IMR-90 (cell line): ENCODE results near the gene ERMAP. TPM values are rescaled to one million over a fixed set of nuclear protein-coding genes. Genes with fewer than 3 reads are reported as not detected.

Source experiments
- ATAC-seq: fragments of 200-7000 bp; cut with Tn5 transposase; 2 replicates; pipeline ENCODE4 v1.9.1; 2020; ENCODE audit warnings: low read depth, mild to moderate bottlenecking, moderate library complexity
- BruUV-seq: library from RNA; stranded (reverse); fragments of 400-500 nt; replicated peaks from 2 replicates; lab custom pipeline; 2021; lab: Mats Ljungman, UMichigan
- CTCF ChIA-PET: fragments of 300-600 bp; formaldehyde crosslinking; extraction: SDS; loops from one replicate; lab custom pipeline; 2021; ENCODE audit warnings: antibody characterized with exemption; lab: Yijun Ruan, JAX
- POLR2A ChIA-PET: fragments of 300-600 bp; sonication (Branson Sonifier 250); formaldehyde crosslinking; loops from one replicate; lab custom pipeline; 2022; ENCODE audit warnings: antibody characterized with exemption; ENCODE audit not compliant: unreplicated experiment; lab: Charles Lee
- DNase-seq: peaks from one replicate; pipeline ENCODE4 v3.0.0; 2013
- H2AFZ ChIP-seq: replicated peaks from 2 replicates; pipeline ENCODE3; 2013; ENCODE audit warnings: low read length, mild to moderate bottlenecking; ENCODE audit not compliant: poor library complexity
- H2AK5ac ChIP-seq: 2 replicates; pipeline ENCODE4 v1.6.1; 2013; ENCODE audit warnings: low read depth, low read length, inconsistent platforms
- H2AK9ac ChIP-seq: replicated peaks from 2 replicates; pipeline ENCODE3; 2013; ENCODE audit warnings: mild to moderate bottlenecking, low read depth, low read length, moderate library complexity; ENCODE audit not compliant: poor library complexity
- H2BK120ac ChIP-seq: 2 replicates; pipeline ENCODE4 v1.6.1; 2013; ENCODE audit warnings: low read depth, low read length, inconsistent platforms
- H2BK15ac ChIP-seq: 3 replicates; pipeline ENCODE4 v1.6.1; 2013; ENCODE audit warnings: low read depth, low read length, inconsistent platforms
- H2BK20ac ChIP-seq: 2 replicates; pipeline ENCODE4 v1.6.1; 2013; ENCODE audit warnings: low read depth, mild to moderate bottlenecking, inconsistent platforms, low read length, moderate library complexity
- H2BK5ac ChIP-seq: 2 replicates; pipeline ENCODE4 v1.6.1; 2013; ENCODE audit warnings: mild to moderate bottlenecking, low read depth, low read length, inconsistent platforms; ENCODE audit not compliant: poor library complexity, severe bottlenecking
- H3K14ac ChIP-seq: replicated peaks from 2 replicates; pipeline ENCODE4 v1.6.1; 2013; ENCODE audit warnings: low read depth, low read length, inconsistent platforms
- H3K18ac ChIP-seq: 2 replicates; pipeline ENCODE4 v1.6.1; 2013; ENCODE audit warnings: low read depth, low read length, control low read depth
- H3K23ac ChIP-seq: 2 replicates; pipeline ENCODE4 v1.6.1; 2013; ENCODE audit warnings: low read depth, low read length, inconsistent platforms
- H3K27ac ChIP-seq: 2 replicates; pipeline ENCODE4 v1.5.1; 2013; ENCODE audit warnings: mild to moderate bottlenecking, control low read depth, low read length; ENCODE audit not compliant: insufficient read depth
- H3K27me3 ChIP-seq: 2 replicates; pipeline ENCODE4 v1.6.1; 2013; ENCODE audit warnings: low read length; ENCODE audit not compliant: control insufficient read depth, insufficient read depth
- H3K36me3 ChIP-seq: 2 replicates; pipeline ENCODE4 v1.6.1; 2013; ENCODE audit warnings: low read length, mixed read lengths; ENCODE audit not compliant: control insufficient read depth, insufficient read depth
- H3K4ac ChIP-seq: 2 replicates; pipeline ENCODE4 v1.6.1; 2013; ENCODE audit warnings: low read depth, low read length, inconsistent platforms
- H3K4me1 ChIP-seq: 2 replicates; pipeline ENCODE4 v1.6.1; 2013; ENCODE audit warnings: low read length, mixed read lengths; ENCODE audit not compliant: control insufficient read depth, insufficient read depth
- H3K4me2 ChIP-seq: 2 replicates; pipeline ENCODE4 v1.6.1; 2013; ENCODE audit warnings: low read depth, mild to moderate bottlenecking, control low read depth, low read length, moderate library complexity
- H3K4me3 ChIP-seq: 2 replicates; pipeline ENCODE4 v1.5.1; 2013; ENCODE audit warnings: low read depth, mild to moderate bottlenecking, control low read depth, low read length, moderate library complexity; ENCODE audit not compliant: insufficient read depth
- H3K56ac ChIP-seq: 2 replicates; pipeline ENCODE4 v1.6.1; 2013; ENCODE audit warnings: low read length, inconsistent platforms; ENCODE audit not compliant: insufficient read depth; ENCODE audit errors: extremely low read depth
- H3K79me1 ChIP-seq, 2 experiments: 2 replicates each; pipeline ENCODE4 v1.6.1; 2013; ENCODE audit warnings: low read length in 2 of 2, inconsistent platforms in 1 of 2, low read depth in 1 of 2
- H3K9ac ChIP-seq: 2 replicates; pipeline ENCODE4 v1.6.1; 2013; ENCODE audit warnings: low read depth, low read length, control low read depth
- H3K9me1 ChIP-seq: 2 replicates; pipeline ENCODE4 v1.6.1; 2013; ENCODE audit warnings: low read length, inconsistent platforms; ENCODE audit not compliant: insufficient read depth
- H3K9me3 ChIP-seq: 2 replicates; pipeline ENCODE4 v1.6.1; 2013; ENCODE audit warnings: low read length; ENCODE audit not compliant: control insufficient read depth, insufficient read depth
- H4K20me1 ChIP-seq: 2 replicates; pipeline ENCODE4 v1.6.1; 2013; ENCODE audit warnings: low read length, inconsistent platforms; ENCODE audit not compliant: insufficient read depth
- H4K5ac ChIP-seq: 2 replicates; pipeline ENCODE4 v1.6.1; 2013; ENCODE audit warnings: mild to moderate bottlenecking, low read depth, low read length, control low read depth
- H4K8ac ChIP-seq, 2 experiments: 2 replicates each; pipeline ENCODE4 v1.6.1; 2013; ENCODE audit warnings: low read depth in 2 of 2, low read length in 2 of 2, control low read depth in 1 of 2, inconsistent platforms in 1 of 2
- H4K91ac ChIP-seq: 2 replicates; pipeline ENCODE4 v1.6.1; 2013; ENCODE audit warnings: low read depth, low read length, inconsistent platforms; ENCODE audit not compliant: insufficient read depth
- BHLHE40 ChIP-seq: fragments of 150-350 bp; IDR thresholded peaks from 2 replicates; pipeline ENCODE4 v1.6.1; 2016; ENCODE audit warnings: mild to moderate bottlenecking, low read depth, low read length
- CEBPB ChIP-seq: IDR thresholded peaks from 2 replicates; pipeline ENCODE4 v1.6.1; 2012; ENCODE audit warnings: low read depth, low read length, improper control_type of control experiment
- CHD1 ChIP-seq: IDR thresholded peaks from 2 replicates; pipeline ENCODE4 v1.6.1; 2012; ENCODE audit warnings: low read depth, low read length, improper control_type of control experiment
- FOS ChIP-seq: fragments of 150-350 bp; IDR thresholded peaks from 2 replicates; pipeline ENCODE4 v1.6.1; 2016; ENCODE audit warnings: low read depth, low read length
- MAFK ChIP-seq: IDR thresholded peaks from 2 replicates; pipeline ENCODE4 v1.6.1; 2012; ENCODE audit warnings: low read depth, low read length, improper control_type of control experiment
- MAZ ChIP-seq: IDR thresholded peaks from 2 replicates; pipeline ENCODE4 v1.6.1; 2012; ENCODE audit warnings: low read depth, mild to moderate bottlenecking, low read length, improper control_type of control experiment, moderate library complexity, borderline replicate concordance
- MXI1 ChIP-seq: IDR thresholded peaks from 2 replicates; pipeline ENCODE4 v1.6.1; 2012; ENCODE audit warnings: low read depth, mild to moderate bottlenecking, low read length, moderate library complexity, borderline replicate concordance
- NFE2L2 ChIP-seq: fragments of 150-350 bp; IDR thresholded peaks from 2 replicates; pipeline ENCODE4 v1.6.1; 2016; ENCODE audit warnings: low read depth, mild to moderate bottlenecking, low read length
- POLR2A ChIP-seq: IDR thresholded peaks from 2 replicates; pipeline ENCODE4 v1.6.1; 2012; ENCODE audit warnings: mild to moderate bottlenecking, low read depth, low read length
- RAD21 ChIP-seq: IDR thresholded peaks from 2 replicates; pipeline ENCODE4 v1.6.1; 2012; ENCODE audit warnings: low read length, improper control_type of control experiment
- RCOR1 ChIP-seq: IDR thresholded peaks from 2 replicates; pipeline ENCODE4 v1.6.1; 2012; ENCODE audit warnings: mild to moderate bottlenecking, low read length, improper control_type of control experiment; ENCODE audit not compliant: insufficient replicate concordance
- RFX5 ChIP-seq: IDR thresholded peaks from 2 replicates; pipeline ENCODE4 v1.8.0; 2012; ENCODE audit warnings: low read depth, mild to moderate bottlenecking, low read length, moderate library complexity
- SMC3 ChIP-seq: fragments of 150-350 bp; IDR thresholded peaks from 2 replicates; pipeline ENCODE4 v1.6.1; 2016; ENCODE audit warnings: low read depth, mild to moderate bottlenecking, antibody characterized with exemption, low read length, moderate library complexity
- USF2 ChIP-seq: fragments of 150-350 bp; IDR thresholded peaks from 2 replicates; pipeline ENCODE4 v1.6.1; 2017; ENCODE audit warnings: mild to moderate bottlenecking, antibody characterized with exemption, low read length, low read depth
- WGBS, 2 experiments: methylation state at CpG; one replicate each; pipeline versions ENCODE4 v1.1.5 to v1.1.7; 2013; ENCODE audit warnings: missing lambda C conversion rate in 2 of 2; ENCODE audit not compliant: insufficient read length in 1 of 2; ENCODE audit errors: extremely low coverage in 2 of 2; 5-methylcytosine and 5-hydroxymethylcytosine counted together
- dilution Hi-C: fragments of 300-500 bp; cut with HindIII; formaldehyde crosslinking; loops from one replicate; pipeline ENCODE4 v1.14.3; 2018; ENCODE audit warnings: low sequenced_read_pairs; ENCODE audit not compliant: unreplicated experiment
- in situ Hi-C: fragments of 300-500 bp; cut with MboI; formaldehyde crosslinking; loops from 3 replicates; pipeline ENCODE4 v1.14.3; 2019; ENCODE audit warnings: low sequenced_read_pairs, inconsistent platforms, mixed read lengths
- intact Hi-C: fragments of 100-400 bp; cut with micrococcal nuclease; formaldehyde crosslinking; loops from 2 replicates; pipeline ENCODE4 v1.10.0; 2022
- polyA plus RNA-seq, 3 experiments: library from polyadenylated mRNA; depleted of rRNA; stranded (reverse); fragments of >200 nt; gene quantifications; 2 replicates each; pipeline ENCODE4 v1.2.3, GENCODE V29; 2012; ENCODE audit warnings: low replicate concordance in 1 of 3
- total RNA-seq: library from RNA; depleted of rRNA; stranded (reverse); fragments of >200 nt; gene quantifications from 2 replicates; pipeline ENCODE4 v1.2.3, GENCODE V29; 2012
- TF ChIP-seq, protein P1 (sequence below): fragments of 150-350 bp; IDR thresholded peaks from 2 replicates; pipeline ENCODE4 v1.6.1; 2016; ENCODE audit warnings: low read depth, mild to moderate bottlenecking, low read length, moderate library complexity, borderline replicate concordance
- TF ChIP-seq, protein P2 (sequence below): conservative IDR thresholded peaks from 2 replicates; pipeline ENCODE4 v1.5.1; 2012; ENCODE audit warnings: mild to moderate bottlenecking, low read depth, low read length, improper control_type of control experiment

ERMAP gene
- total and polyA plus RNA-seq, 2 of the 4 experiments (the other 2 are of a cell fraction), result 5.0 to 7.2 TPM

GRCh38 chr1:42880384-42880783 lies 63.5 kb downstream of the ERMAP start:
- DNase-seq, result no peak
- Histone ChIP-seq H3K9ac (no peak overlapping the region), H3K56ac (no peak overlapping the region), H3K23ac (no peak overlapping the region), H3K9me1 (no peaks in the 10 kb centered on the region), H3K9me3 (peaks cover 4% of the 10 kb centered on the region), H2BK120ac (no peak overlapping the region), H3K18ac (no peak overlapping the region), H3K4me3 (no peak overlapping the region), H2BK20ac (no peak overlapping the region), H3K4me1 (no peaks in the 10 kb centered on the region), H2AK5ac (no peak overlapping the region), H4K5ac (no peak overlapping the region), H3K4me2 (no peak overlapping the region), H2AK9ac (no peak overlapping the region), H3K79me1 (no peaks in the 10 kb centered on the region), H3K36me3 (no peaks in the 10 kb centered on the region), H3K27ac (no peak overlapping the region), H3K27me3 (peaks cover 14% of the 10 kb centered on the region), H4K20me1 (no peaks in the 10 kb centered on the region), H3K4ac (no peak overlapping the region), H4K91ac (no peak overlapping the region), H3K14ac (no peak overlapping the region), H4K8ac (no peak overlapping the region), H2AFZ (no peak overlapping the region), H2BK5ac (no peak overlapping the region), H2BK15ac (no peak overlapping the region)
- no peak for ATAC-seq
- dilution Hi-C loops (no loop called here), intact Hi-C loops (no loop called here), in situ Hi-C loops (no loop called here)
- TF ChIP-seq BHLHE40 (no peak), CHD1 (no peak), RCOR1 (no peak), RFX5 (no peak), USF2 (no peak), NFE2L2 (no peak), FOS (no peak), MXI1 (no peak), CEBPB (no peak), RAD21 (no peak), SMC3 (no peak), MAFK (no peak), POLR2A (no peak), MAZ (no peak)
- TF ChIP-seq, protein P1, sequence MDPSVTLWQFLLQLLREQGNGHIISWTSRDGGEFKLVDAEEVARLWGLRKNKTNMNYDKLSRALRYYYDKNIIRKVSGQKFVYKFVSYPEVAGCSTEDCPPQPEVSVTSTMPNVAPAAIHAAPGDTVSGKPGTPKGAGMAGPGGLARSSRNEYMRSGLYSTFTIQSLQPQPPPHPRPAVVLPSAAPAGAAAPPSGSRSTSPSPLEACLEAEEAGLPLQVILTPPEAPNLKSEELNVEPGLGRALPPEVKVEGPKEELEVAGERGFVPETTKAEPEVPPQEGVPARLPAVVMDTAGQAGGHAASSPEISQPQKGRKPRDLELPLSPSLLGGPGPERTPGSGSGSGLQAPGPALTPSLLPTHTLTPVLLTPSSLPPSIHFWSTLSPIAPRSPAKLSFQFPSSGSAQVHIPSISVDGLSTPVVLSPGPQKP, result no peak
- TF ChIP-seq, protein P2, sequence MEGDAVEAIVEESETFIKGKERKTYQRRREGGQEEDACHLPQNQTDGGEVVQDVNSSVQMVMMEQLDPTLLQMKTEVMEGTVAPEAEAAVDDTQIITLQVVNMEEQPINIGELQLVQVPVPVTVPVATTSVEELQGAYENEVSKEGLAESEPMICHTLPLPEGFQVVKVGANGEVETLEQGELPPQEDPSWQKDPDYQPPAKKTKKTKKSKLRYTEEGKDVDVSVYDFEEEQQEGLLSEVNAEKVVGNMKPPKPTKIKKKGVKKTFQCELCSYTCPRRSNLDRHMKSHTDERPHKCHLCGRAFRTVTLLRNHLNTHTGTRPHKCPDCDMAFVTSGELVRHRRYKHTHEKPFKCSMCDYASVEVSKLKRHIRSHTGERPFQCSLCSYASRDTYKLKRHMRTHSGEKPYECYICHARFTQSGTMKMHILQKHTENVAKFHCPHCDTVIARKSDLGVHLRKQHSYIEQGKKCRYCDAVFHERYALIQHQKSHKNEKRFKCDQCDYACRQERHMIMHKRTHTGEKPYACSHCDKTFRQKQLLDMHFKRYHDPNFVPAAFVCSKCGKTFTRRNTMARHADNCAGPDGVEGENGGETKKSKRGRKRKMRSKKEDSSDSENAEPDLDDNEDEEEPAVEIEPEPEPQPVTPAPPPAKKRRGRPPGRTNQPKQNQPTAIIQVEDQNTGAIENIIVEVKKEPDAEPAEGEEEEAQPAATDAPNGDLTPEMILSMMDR, result no peak
- WGBS, 2 experiments, result 39% methylated on average over 3 of the region's 4 CpGs; no CpG with 5 or more reads in 1 of the 2 experiments
- no TSS peak for BruUV-seq
- POLR2A ChIA-PET, result no interaction called here
- CTCF ChIA-PET, result no interaction called here
